NB4 (cell line): ENCODE measurements around the gene KDF1.

Experiments used
- DNase-seq: peaks from one replicate; pipeline ENCODE4 v3.0.0; 2010; ENCODE audit warnings: low read depth
- H3K4me3 ChIP-seq: one replicate; pipeline ENCODE4 v1.5.1; 2011; ENCODE audit warnings: mild to moderate bottlenecking, low read depth, low read length, moderate library complexity
- MYC ChIP-seq: IDR thresholded peaks from 2 replicates; pipeline ENCODE4 v1.6.1; 2011; ENCODE audit warnings: low read depth, low read length
- POLR2A ChIP-seq: IDR thresholded peaks from 2 replicates; pipeline ENCODE4 v1.6.1; 2011; ENCODE audit warnings: mild to moderate bottlenecking; ENCODE audit not compliant: insufficient read length; ENCODE audit errors: extremely low read depth
- TF ChIP-seq, protein P1 (sequence below): IDR thresholded peaks from 2 replicates; pipeline ENCODE4 v1.6.1; 2011; ENCODE audit warnings: low read depth, low read length
- TF ChIP-seq, protein P2 (sequence below): IDR thresholded peaks from one replicate; pipeline ENCODE4 v1.5.1; 2012; ENCODE audit warnings: low read depth, low read length

The KDF1 gene

DNA sequence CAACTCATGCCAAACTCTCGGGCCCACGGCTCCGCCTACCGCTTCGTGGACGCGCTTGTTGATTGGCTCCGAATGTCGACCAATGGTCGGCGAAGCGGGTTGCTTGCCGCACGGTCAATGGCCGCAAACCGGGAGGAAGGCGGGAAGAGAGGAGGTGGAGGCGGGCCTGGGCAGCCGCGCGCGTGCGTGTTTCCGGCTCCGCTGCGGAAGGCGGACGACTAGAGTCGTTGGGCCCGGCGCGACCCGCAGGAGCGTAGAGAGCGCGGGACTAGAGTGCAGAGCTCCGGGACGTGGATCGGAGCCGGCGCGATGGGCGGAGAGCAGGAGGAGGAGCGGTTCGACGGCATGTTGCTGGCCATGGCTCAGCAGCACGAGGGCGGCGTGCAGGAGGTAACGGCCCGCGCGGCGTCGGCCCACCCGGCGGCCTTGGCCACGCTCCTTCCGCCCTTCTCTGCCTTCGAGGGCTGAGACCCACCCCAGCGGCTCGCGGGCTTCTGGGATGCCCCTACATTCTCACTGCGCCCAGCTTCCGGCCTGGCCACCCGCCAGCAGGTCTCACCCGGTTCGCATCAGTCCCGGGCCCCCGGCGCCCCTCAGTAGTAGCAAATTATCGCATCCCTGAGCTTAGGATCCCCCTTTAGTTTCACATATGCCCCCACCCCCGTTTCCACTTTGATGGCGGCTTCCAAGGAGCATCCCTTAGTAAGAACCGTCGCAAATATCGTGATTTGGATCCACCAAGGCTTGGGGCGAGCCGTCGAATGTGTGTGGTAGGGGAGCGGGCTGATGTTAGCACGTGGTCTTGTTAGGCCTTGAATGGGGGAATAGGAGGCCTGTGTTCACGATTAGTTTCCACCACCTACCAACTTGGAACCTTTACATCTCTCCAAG is 38.5 kb downstream of the KDF1 start, which contains the start of gene NUDC:
TSS of gene NUDC (plus strand) at position 204 of the 891 bp plus-strand sequence. CDS start at position 310, 106 bp downstream.
- peak within 1 kb of the TSS; percentile 79 for H3K4me3 ChIP-seq
- DNase-seq: peak; percentile 97
- peak; percentile 70 for TF ChIP-seq MYC
- TF ChIP-seq, protein P1, sequence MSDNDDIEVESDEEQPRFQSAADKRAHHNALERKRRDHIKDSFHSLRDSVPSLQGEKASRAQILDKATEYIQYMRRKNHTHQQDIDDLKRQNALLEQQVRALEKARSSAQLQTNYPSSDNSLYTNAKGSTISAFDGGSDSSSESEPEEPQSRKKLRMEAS: peak; percentile 87
- TF ChIP-seq POLR2A: peak; percentile 78
- TF ChIP-seq, protein P2, sequence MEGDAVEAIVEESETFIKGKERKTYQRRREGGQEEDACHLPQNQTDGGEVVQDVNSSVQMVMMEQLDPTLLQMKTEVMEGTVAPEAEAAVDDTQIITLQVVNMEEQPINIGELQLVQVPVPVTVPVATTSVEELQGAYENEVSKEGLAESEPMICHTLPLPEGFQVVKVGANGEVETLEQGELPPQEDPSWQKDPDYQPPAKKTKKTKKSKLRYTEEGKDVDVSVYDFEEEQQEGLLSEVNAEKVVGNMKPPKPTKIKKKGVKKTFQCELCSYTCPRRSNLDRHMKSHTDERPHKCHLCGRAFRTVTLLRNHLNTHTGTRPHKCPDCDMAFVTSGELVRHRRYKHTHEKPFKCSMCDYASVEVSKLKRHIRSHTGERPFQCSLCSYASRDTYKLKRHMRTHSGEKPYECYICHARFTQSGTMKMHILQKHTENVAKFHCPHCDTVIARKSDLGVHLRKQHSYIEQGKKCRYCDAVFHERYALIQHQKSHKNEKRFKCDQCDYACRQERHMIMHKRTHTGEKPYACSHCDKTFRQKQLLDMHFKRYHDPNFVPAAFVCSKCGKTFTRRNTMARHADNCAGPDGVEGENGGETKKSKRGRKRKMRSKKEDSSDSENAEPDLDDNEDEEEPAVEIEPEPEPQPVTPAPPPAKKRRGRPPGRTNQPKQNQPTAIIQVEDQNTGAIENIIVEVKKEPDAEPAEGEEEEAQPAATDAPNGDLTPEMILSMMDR: no peak

DNA sequence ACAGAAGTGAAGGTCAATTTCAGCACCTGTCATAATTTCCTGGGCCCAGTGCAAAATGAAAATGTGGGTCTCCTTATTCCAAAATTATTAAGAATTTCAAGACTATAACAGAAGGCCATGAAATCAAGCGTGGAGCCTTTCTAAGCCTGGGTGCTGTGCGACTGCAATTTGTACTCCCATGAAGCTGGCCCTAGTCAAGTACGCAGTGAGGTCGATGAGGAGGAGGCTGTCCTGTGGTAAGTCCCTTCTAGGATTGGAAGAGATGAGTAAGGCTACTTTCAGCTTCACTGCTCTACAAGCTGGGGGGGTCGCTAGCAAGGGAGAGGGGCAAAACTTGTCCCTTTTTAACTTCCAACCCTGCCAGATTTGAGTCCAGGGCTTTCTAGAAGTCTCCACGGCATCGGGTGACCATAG is 39.1 kb downstream of the KDF1 start:
- TF ChIP-seq MYC (no peak), POLR2A (no peak)
- TF ChIP-seq, protein P2: no peak
- TF ChIP-seq, protein P1: no peak
- peak overlapping the region; percentile 79 for H3K4me3 ChIP-seq
- no peak for DNase-seq

DNA sequence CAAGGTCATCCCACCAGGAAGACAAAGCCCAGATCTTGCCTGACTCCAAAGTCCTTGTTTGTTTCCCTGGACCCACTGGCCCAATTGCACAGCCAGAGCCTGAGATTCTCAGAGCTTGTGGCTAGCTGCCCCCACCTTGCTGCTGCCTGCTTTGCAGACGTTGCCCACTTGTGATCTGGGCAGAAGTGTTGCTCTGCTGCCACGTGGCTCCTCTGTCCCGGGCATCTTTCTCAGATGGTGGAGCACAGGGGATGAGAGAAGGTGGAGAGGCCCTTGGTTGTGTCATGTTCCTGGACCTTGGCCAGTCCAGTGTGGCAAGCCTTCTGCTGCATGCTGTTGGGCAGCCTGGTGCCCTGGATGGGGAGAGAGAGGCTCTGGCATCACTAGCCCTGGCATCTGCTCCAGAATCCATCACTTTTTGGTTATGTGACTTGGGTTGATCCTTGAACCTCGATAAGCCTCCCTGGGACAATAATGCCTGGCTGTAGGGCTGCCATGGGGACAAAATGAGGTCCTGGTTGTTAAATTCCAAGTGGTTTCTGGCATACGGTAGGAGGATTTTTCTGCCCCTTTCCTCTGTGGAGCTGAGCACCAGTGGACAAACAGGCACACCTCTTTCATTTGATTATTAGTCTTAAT is 44.9 kb downstream of the KDF1 start:
- DNase-seq: no peak
- no peak overlapping the region for H3K4me3 ChIP-seq
- TF ChIP-seq, protein P2: no peak
- TF ChIP-seq POLR2A (no peak), MYC (no peak)
- TF ChIP-seq, protein P1: no peak

DNA sequence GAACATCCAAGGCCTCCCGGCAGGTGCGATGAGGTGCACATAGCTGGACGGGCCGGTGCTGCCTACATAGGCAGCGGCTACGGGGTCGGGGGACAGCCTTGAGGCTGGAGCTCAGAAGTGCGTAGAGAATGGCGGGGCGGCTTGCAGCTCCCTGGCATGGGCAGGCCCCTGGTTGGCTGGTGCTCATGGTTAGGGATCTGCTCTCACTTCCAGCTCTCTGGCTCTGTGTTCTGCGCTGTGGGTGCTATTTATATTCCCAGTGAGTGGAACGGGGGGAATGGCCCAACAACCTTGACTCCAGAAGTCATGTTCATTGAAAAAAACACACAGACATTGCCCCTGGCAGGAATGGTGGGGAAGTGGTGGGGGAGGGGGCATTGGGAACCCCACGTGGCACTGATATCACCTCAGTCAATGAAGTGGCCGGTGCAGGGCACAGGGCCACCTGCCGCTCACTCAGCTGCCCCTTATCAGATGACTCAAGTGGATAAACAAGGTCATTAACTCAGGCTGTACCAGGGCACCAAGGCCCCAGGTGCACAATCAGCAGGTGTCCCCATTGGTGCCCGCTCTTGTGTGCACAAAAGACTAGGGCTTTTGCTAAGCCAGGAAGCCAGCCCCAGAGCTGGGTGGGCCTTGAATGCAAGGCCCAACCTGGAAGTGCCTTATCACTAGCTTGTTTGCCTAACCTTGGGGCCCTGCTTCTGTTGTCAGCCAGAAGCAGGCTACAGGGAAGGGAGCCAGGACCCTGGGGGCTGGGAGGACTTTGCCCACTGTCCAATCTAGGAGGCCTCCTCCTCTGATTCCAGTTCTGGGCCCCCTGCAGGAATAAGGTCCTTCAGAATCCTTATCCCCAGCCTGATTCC is 46.3 kb downstream of the KDF1 start, which contains the start of gene NR0B2:
TSS of gene NR0B2 (minus strand) at position 222 of the 866 bp plus-strand sequence. CDS start at position 187, 35 bp downstream.
- H3K4me3 ChIP-seq: no peak within 1 kb of the TSS
- TF ChIP-seq, protein P1: no peak
- DNase-seq: no peak

DNA sequence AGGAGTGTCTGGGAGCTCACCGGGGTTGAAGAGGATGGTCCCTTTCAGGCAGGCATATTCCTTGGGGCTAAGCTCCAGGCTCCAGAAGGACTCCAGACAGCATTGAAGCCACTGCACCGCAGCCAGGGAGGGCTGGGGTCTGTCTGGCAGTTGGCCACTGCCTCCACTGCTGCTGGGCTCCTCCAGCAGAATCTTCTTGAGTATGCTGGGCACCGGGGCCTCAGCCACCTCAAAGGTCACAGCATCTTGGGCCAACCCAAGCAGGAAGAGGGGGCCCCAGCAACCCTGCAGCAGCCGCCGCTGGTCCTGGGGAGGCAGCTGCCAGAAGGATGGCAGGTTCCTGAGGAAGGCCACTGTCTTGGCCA is 46.9 kb downstream of the KDF1 start:
- DNase-seq: no peak
- TF ChIP-seq MYC (no peak), POLR2A (no peak)
- TF ChIP-seq, protein P1: no peak
- TF ChIP-seq, protein P2: no peak
- H3K4me3 ChIP-seq: no peak overlapping the region
